D721Med (cell line): ENCODE results near the gene DNAJC18.
"Not testable (repeated sequence)": the region's sequence is repeated elsewhere in the genome, so short reads cannot be mapped to it uniquely, and the experiment has no call there.

Experiments used
- DNase-seq: peaks from one replicate; pipeline ENCODE4 v3.0.0; 2011; ENCODE audit warnings: low spot score; ENCODE audit not compliant: insufficient read length
- FAIRE-seq: peaks from 2 replicates; lab custom pipeline; 2011; peaks lifted over from hg19 to GRCh38; lab: Jason Lieb, UNC
- TF ChIP-seq, protein P1 (sequence below): IDR thresholded peaks from 2 replicates; pipeline ENCODE4 v1.5.1; 2012; ENCODE audit warnings: mild to moderate bottlenecking, control low read depth; ENCODE audit not compliant: insufficient read depth; ENCODE audit errors: missing control alignments

DNAJC18 gene

DNA sequence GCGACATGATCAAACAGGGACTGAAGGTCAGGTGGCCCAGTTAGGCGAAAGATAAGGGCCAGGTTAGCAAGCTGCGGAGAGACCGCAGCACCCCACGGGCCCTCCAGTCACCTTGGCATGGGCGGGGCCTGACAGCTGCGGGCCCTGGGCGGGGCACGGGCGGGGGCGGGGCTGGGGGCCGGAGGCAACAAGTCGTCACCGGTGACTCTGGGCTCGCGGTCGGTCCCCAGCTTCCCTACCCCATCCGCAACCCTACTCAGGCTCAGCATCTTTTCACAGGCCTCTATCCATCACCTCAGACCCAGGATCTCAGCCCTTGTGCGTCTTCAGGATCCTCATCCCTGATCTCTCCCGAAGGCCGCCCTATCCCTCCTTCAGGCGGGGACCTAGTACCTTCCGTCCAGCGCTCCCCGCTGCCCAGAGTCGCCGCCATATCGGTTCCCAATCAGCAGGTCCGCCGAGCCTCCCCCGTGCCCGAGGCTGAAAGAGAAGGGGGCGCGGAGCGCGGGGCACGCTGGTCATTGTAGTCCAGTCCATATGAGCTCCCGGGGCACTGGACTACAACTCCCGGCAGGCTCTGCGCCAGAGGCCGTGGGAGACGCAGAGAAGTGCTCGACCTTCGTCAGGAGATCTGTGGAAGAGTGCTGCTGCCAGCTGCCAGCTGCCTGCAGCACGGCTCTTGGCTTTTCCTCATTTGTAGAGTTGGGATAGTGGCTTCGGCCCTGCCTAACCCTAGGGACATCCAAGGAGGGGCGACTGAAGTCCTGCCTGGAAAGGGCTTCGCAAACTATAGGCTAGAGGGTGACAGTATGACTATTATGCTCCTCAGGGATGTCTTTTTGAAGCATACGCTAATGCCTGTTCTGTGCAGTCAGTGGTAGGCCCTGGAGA is at the start of gene DNAJC18:
Gene DNAJC18, minus strand, starts transcription at position 513 of the 891 bp plus-strand sequence. Its CDS starts 80 bp downstream, at position 433.
- DNase-seq (peak; percentile 96), FAIRE-seq (no peak)

DNA sequence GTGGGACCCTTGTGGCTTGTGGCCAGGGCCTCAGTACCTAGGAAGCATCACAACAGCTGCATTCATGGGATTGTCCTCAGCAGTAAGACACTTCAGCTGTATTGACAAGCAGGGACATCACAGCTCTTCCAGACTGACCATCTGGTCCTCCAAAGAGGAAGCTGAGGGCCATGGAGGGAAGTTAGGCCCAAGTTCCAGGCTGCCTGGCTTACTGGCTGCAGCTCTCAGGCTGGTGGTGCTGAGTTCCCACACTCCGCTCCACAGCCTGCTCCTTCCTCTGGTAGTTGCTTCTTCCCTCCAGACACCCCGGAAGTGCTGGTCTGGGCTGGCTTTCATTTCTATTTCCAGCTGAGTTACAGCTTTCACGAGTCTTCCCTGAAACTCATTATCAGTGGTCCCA is 48.9 kb upstream of the DNAJC18 start:
- FAIRE-seq (no peak), DNase-seq (no peak)
- TF ChIP-seq, protein P1, sequence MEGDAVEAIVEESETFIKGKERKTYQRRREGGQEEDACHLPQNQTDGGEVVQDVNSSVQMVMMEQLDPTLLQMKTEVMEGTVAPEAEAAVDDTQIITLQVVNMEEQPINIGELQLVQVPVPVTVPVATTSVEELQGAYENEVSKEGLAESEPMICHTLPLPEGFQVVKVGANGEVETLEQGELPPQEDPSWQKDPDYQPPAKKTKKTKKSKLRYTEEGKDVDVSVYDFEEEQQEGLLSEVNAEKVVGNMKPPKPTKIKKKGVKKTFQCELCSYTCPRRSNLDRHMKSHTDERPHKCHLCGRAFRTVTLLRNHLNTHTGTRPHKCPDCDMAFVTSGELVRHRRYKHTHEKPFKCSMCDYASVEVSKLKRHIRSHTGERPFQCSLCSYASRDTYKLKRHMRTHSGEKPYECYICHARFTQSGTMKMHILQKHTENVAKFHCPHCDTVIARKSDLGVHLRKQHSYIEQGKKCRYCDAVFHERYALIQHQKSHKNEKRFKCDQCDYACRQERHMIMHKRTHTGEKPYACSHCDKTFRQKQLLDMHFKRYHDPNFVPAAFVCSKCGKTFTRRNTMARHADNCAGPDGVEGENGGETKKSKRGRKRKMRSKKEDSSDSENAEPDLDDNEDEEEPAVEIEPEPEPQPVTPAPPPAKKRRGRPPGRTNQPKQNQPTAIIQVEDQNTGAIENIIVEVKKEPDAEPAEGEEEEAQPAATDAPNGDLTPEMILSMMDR: no peak

More for the DNA sequence above, at the start of gene DNAJC18:
- TF ChIP-seq, protein P1: no peak

DNA sequence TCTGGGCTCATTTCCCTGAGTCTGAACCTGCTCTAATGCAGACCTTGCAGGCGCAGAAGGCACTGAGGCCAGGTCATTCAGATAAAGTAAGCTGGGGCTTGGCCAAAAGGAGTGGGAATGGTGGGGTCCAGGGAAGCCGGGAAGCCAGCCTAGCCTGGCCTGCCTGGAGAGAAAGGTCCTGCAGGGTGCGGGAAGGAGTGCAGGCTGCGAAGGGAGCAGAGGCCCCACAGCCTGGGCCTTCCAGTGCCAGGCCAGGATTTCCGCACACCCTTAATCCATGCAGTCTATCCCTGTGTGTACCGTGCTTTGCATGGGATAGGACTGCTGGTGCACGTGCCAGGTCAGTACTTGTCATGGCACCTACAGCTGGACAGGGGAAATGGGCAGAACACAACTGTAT is 46.9 kb upstream of the DNAJC18 start:
- DNase-seq: no peak
- no peak for FAIRE-seq
- TF ChIP-seq, protein P1: no peak

DNA sequence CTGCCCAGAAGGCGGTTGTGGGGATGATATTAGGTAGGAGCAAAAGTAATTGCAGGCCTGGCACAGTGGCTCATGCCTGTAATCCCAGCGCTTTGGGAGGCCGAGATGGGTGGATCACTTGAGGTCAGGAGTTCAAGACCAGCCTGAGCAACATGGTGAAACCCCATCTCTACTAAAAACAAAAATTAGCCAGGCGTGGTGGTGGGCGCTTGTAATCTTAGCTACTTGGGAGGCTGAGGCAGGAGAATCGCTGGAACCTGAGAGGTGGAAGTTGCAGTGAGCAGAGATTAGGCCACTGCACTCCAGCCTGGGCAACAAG is 43.5 kb upstream of the DNAJC18 start:
- FAIRE-seq, DNase-seq: not testable (repeated sequence)

DNA sequence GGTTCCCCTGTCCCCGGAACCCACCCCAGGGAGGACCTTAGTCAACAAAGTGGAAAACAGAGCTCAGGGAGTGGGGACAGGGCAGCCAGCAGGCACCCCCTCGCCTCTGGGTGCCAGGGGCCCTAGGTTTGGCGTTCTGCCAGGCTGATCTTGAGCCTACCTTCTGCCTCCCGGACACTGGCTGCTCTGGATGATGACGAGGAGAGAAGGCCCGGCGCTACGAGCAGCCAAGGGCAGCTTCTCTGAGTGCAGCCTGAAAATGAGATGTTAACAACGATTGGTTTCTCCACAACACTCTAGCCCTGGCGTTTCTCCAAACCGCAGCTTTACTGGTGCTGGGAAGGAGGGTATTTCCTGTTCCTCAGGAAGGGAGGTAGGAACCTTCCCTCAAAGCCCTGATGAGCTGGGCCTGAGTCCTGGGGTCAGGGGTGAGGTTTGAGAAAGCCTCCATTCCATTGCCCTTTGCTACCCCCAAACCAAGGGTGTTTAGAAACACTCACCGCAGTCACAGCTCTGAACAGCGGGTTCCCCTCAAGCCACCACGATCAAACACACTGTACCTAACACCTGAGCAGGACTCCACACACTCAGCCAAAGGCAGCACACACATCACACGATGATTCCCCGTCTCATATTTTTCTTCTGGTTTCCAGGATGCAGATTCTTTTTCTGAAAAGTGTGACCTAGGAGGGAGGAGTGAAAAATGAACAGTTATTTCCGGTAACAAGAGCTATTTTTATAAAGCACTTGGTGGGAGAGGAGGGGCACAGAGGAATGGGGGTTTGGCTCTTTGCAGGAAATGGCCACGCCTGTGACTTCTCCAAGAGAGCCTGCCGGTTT is 42.9 kb upstream of the DNAJC18 start, which contains the start of gene STING1:
Gene STING1, minus strand, starts transcription at position 709 of the 840 bp plus-strand sequence. CDS start 1,054 bp downstream, outside the sequence.
- DNase-seq (no peak), FAIRE-seq (no peak)
- TF ChIP-seq, protein P1: no peak

DNA sequence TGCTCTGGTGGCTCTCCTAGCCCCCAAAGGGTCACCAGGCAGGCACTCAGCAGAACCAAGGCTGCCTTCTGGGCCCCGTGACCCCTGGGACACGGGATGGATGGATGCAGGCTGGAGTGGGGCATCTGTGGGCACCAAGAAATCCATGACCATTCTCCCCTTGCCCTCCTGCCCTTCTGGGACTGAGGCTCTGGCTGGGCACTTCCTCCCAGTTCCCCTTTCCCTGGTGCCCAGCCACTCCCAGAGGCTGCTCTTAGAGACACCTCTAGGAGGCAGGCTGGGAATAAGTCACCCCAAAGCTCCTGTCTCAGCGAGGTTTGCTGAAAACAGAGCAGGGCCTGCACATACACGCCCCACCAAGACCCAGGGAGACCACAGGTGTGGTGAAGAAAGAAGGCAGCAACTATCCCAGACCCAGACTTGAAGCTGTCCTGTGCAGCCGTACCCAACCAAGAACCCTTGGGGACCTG is 42.3 kb upstream of the DNAJC18 start:
- DNase-seq (no peak), FAIRE-seq (no peak)

DNA sequence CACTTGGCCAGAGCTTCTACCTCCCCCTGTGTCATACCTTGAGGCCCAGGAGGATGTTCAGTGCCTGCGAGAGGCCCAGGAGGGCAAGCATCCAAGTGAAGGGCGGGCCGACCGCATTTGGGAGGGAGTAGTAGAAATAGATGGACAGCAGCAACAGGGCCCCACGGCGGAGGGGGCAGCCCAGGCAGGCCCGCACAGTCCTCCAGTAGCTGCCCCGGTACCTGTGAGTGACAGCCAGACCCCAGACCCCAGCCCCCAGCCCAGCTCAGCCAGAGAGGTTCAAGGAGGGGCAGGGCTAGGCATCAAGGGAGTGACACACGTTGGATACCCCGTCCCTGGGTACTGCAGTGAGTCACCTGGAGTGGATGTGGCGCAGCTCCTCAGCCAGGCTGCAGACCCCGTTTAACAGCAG is 41.8 kb upstream of the DNAJC18 start:
- DNase-seq (no peak), FAIRE-seq (no peak)
- TF ChIP-seq, protein P1: no peak

More for the DNA sequence above, 42.3 kb upstream of the DNAJC18 start:
- TF ChIP-seq, protein P1: no peak

DNA sequence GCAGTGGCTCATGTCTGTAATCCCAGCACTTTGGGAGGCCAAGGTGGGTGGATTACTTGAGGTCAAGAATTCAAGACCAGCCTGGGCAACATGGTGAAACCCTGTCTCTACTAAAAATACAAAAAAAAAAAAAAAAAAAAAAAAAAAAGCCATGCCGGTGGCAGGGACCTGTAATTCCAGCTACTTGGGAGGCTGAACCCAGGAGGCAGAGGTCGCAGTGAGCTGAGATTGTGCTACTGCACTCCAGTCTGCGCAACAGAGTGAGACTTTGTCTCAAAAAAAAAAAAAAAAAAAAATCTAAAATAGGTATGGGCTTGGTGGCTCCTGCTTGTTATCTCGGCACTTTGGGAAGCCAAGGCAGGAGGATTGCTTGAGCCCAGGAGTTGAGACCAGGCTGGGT is 40.4 kb upstream of the DNAJC18 start:
- not testable (repeated sequence) for DNase-seq, FAIRE-seq

DNA sequence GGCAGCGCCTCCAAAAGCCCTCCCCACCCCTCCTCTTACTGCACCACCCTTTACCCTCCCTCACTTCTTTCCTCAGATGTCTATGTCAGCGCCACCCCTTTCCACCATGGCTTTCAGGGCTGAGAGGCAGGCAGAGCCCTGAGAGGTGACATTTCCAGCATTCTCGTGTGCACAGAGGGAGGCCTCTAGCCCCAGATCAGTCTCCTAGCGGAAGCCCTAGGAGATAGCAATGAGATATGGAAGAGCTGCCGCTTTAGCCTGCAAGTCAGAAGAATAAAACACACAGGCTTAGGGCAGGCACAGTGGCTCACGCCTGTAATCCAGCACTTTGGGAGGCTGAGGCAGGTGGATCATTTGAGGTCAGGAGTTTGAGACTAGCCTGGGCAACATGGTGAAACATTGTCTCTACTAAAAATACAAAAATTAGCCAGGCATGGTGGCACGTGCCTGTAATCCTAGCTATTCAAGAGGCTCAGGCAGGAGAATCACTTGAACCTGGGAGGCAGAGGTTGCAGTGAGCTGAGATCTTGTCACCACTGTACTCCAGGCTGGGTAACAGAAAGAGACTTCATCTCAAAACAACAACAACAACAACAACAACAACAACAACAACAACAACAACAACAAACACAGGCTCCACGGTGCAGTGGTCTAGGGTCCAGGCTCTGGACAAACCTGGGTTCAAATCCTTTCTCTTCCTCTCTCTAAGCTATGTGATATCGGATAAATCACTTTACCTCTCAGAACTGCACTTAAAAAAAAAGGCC is 39.5 kb upstream of the DNAJC18 start:
- not testable (repeated sequence) for DNase-seq, FAIRE-seq
